Chondrocyte (in vitro differentiated cells): ENCODE results near the gene TMEM86A. TPM values are rescaled to one million over a fixed set of nuclear protein-coding genes. Genes with fewer than 3 reads are reported as not detected.

ENCODE experiments used
- DNase-seq: peaks from one replicate; pipeline ENCODE4 v3.0.0; 2021; ENCODE audit warnings: mixed read lengths, low spot score
- H3K27ac Mint-ChIP-seq: one replicate; pipeline ENCODE4 v1.8.0; 2021; ENCODE audit warnings: mild to moderate bottlenecking, moderate library complexity, mixed read lengths; ENCODE audit not compliant: unreplicated experiment
- H3K27me3 Mint-ChIP-seq: 2 replicates; pipeline ENCODE4 v1.8.0; 2021; ENCODE audit warnings: low read depth, mixed read lengths
- H3K36me3 Mint-ChIP-seq: 2 replicates; pipeline ENCODE4 v1.8.0; 2021; ENCODE audit warnings: low read depth, mixed read lengths
- H3K4me1 Mint-ChIP-seq: 2 replicates; pipeline ENCODE4 v1.8.0; 2021; ENCODE audit warnings: low read depth, mild to moderate bottlenecking, mixed read lengths
- H3K4me3 Mint-ChIP-seq: one replicate; pipeline ENCODE4 v1.8.0; 2021; ENCODE audit warnings: mild to moderate bottlenecking, moderate library complexity, mixed read lengths; ENCODE audit not compliant: unreplicated experiment
- H3K9me3 Mint-ChIP-seq: 2 replicates; pipeline ENCODE4 v1.8.0; 2021; ENCODE audit warnings: low read depth, mixed read lengths
- total RNA-seq: library from RNA; stranded (reverse); gene quantifications from 3 replicates; pipeline ENCODE4 v1.2.1, GENCODE V29; 2021
- TF ChIP-seq, protein P1 (sequence below): fragments of 200-600 bp; sonication (generic); IDR thresholded peaks from 2 replicates; pipeline ENCODE4 v1.5.0; 2021; ENCODE audit warnings: antibody characterized with exemption, mild to moderate bottlenecking, moderate library complexity

The TMEM86A gene
- total RNA-seq, 1 donor from 2014 or later = 3.1 TPM

DNA sequence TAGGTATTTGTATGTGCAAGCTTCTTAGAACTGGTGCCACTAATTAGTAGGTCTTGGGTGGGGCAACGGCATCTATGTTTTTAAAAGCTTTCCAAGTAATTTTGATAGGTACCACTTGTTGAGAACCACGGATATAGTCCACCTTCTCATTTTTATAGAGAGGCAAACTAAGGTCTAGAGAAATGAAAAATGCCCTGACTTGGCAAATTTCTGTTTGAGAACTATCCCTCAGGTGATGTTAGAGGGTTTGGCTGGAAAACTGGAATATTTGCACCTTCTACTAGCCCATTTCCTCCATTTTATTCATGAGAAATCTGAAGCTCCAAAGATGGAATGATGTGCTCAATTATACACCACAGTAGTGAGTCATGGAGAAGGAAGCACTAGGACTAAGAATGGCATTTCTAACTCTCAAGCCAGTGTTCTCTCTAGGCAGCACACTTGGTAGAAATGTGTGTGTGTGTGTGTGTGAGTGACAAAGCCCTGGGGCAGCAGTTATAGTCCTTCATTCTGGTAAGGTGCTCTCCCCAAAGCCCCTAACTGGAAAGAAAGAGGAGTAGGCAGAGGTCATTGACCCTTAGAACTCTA lies 1.8 kb upstream of the TMEM86A start:
- TF ChIP-seq, protein P1, sequence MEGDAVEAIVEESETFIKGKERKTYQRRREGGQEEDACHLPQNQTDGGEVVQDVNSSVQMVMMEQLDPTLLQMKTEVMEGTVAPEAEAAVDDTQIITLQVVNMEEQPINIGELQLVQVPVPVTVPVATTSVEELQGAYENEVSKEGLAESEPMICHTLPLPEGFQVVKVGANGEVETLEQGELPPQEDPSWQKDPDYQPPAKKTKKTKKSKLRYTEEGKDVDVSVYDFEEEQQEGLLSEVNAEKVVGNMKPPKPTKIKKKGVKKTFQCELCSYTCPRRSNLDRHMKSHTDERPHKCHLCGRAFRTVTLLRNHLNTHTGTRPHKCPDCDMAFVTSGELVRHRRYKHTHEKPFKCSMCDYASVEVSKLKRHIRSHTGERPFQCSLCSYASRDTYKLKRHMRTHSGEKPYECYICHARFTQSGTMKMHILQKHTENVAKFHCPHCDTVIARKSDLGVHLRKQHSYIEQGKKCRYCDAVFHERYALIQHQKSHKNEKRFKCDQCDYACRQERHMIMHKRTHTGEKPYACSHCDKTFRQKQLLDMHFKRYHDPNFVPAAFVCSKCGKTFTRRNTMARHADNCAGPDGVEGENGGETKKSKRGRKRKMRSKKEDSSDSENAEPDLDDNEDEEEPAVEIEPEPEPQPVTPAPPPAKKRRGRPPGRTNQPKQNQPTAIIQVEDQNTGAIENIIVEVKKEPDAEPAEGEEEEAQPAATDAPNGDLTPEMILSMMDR = no peak
- Mint-ChIP-seq H3K9me3 (no peaks in the 10 kb centered on the region), H3K27ac (no peak overlapping the region), H3K27me3 (no peaks in the 10 kb centered on the region), H3K4me3 (no peak overlapping the region), H3K36me3 (peaks cover 3% of the 10 kb centered on the region), H3K4me1 (peaks cover 19% of the 10 kb centered on the region)
- no peak for DNase-seq

DNA sequence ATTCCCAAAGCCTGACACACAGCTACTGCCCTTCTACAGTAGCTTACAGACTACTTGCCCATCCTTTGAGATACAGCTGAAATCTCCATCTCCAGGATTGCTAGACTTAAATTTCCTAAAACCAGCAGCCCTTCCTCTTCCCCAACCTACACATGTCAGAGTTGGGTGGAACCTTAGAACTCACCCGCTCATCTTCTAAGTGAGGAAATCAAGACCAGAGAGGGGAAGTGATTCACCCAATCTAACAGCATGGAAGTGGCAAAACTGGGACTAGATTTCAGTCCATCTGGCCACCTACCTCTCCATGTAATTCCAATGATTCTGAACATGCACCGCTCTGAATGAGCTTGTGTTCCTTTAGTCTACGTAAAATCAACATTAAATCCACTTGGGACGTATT lies 1.0 kb upstream of the TMEM86A start:
- peaks cover 3% of the 10 kb centered on the region for H3K36me3 Mint-ChIP-seq
- no peak overlapping the region for H3K27ac Mint-ChIP-seq
- H3K27me3 Mint-ChIP-seq = no peaks in the 10 kb centered on the region
- no peaks in the 10 kb centered on the region for H3K9me3 Mint-ChIP-seq
- H3K4me1 Mint-ChIP-seq = peaks cover 19% of the 10 kb centered on the region
- TF ChIP-seq, protein P1 = no peak
- DNase-seq = no peak
- no peak overlapping the region for H3K4me3 Mint-ChIP-seq

GRCh38 chr11:18699269-18699596 lies 654 bp downstream of the TMEM86A start:
- H3K9me3 Mint-ChIP-seq = no peaks in the 10 kb centered on the region
- H3K36me3 Mint-ChIP-seq = peaks cover 3% of the 10 kb centered on the region
- H3K4me1 Mint-ChIP-seq = peaks cover 16% of the 10 kb centered on the region
- peak overlapping the region; percentile 68 for H3K4me3 Mint-ChIP-seq
- H3K27me3 Mint-ChIP-seq = peaks cover 3% of the 10 kb centered on the region
- TF ChIP-seq, protein P1 = no peak
- H3K27ac Mint-ChIP-seq = no peak overlapping the region
- peak; percentile 43 for DNase-seq

DNA sequence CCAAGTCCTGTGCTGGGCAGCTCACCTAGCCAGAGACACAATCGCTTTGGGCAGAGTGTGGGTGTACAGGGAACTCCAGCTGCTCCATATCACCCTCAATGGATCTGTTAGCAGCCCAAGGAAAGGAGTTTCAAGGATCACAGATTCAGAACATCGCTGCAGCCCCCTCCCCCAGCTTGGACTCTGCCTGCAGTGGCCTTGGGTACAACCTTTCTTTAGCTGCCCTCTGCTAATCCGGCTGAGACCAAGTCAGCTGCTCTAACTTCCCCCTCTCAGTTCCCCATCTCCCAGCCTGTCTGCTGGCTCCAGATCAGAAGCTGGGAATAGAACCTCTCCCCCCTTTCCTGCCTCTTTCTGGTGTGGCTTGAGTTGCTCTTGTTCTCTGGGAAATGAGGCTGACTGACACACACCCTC lies 1.3 kb downstream of the TMEM86A start:
- H3K36me3 Mint-ChIP-seq = peaks cover 3% of the 10 kb centered on the region
- no peak for DNase-seq
- H3K27ac Mint-ChIP-seq = peak overlapping the region; percentile 62
- H3K9me3 Mint-ChIP-seq = no peaks in the 10 kb centered on the region
- H3K27me3 Mint-ChIP-seq = peaks cover 3% of the 10 kb centered on the region
- peaks cover 16% of the 10 kb centered on the region for H3K4me1 Mint-ChIP-seq
- TF ChIP-seq, protein P1 = no peak
- H3K4me3 Mint-ChIP-seq = peak overlapping the region; percentile 68

- Mint-ChIP-seq H3K4me1 (peaks cover 16% of the 10 kb centered on the region), H3K27me3 (peaks cover 3% of the 10 kb centered on the region), H3K27ac (no peak overlapping the region), H3K9me3 (no peaks in the 10 kb centered on the region), H3K36me3 (peaks cover 3% of the 10 kb centered on the region), H3K4me3 (peak overlapping the region; percentile 68)
- DNase-seq = no peak
- TF ChIP-seq, protein P1 = no peak
These were observed 1.8 kb downstream of the TMEM86A start for GRCh38 chr11:18700375-18700774.
